SH-SY5Y (cell line): ENCODE data around the gene INTS3.

Source experiments
- GATA2 ChIP-seq: IDR thresholded peaks from 2 replicates; pipeline ENCODE4 v1.6.1; 2011; ENCODE audit warnings: mild to moderate bottlenecking, low read depth, low read length
- GATA3 ChIP-seq: IDR thresholded peaks from 2 replicates; pipeline ENCODE4 v1.6.1; 2011; ENCODE audit warnings: low read depth, mild to moderate bottlenecking, low read length, moderate library complexity

GRCh38 chr1:153723687-153724086 is 4.2 kb upstream of the INTS3 start:
- TF ChIP-seq GATA3 (no peak), GATA2 (no peak)
